HFFc6 (cell line): Measurements from ENCODE around the gene HOXA6. TPM values are rescaled to one million over a fixed set of nuclear protein-coding genes. Genes with fewer than 3 reads are reported as not detected.

Experiments used
- DNase-seq: peaks from one replicate; pipeline ENCODE4 v3.0.0-alpha.2; 2018
- H3K27ac Mint-ChIP-seq: 2 replicates; pipeline ENCODE4 v1.8.0; 2020; ENCODE audit warnings: mild to moderate bottlenecking, mixed read lengths
- H3K27me3 Mint-ChIP-seq: 2 replicates; pipeline ENCODE4 v1.8.0; 2021; ENCODE audit warnings: mild to moderate bottlenecking, moderate library complexity, mixed read lengths; ENCODE audit not compliant: insufficient read depth
- H3K36me3 Mint-ChIP-seq: 2 replicates; pipeline ENCODE4 v1.8.0; 2021; ENCODE audit warnings: low read depth, mixed read lengths
- H3K4me1 Mint-ChIP-seq: 2 replicates; pipeline ENCODE4 v1.8.0; 2020; ENCODE audit warnings: low read depth, mixed read lengths
- H3K4me3 Mint-ChIP-seq: 2 replicates; pipeline ENCODE4 v1.8.0; 2020; ENCODE audit warnings: mild to moderate bottlenecking, moderate library complexity, mixed read lengths
- H3K9me3 Mint-ChIP-seq: 2 replicates; pipeline ENCODE4 v1.8.0; 2020; ENCODE audit warnings: mild to moderate bottlenecking, mixed read lengths
- CTCF ChIP-seq: fragments of 200-600 bp; sonication (generic); IDR thresholded peaks from 2 replicates; pipeline ENCODE4 v1.5.0; 2021; ENCODE audit warnings: antibody characterized with exemption, mild to moderate bottlenecking
- total RNA-seq, 6 experiments: library from RNA; stranded (reverse); fragmentation: NEBNext Ultra II Directional; extraction: Animal tissue kit (Norgen Biotek cat#: 25700); gene quantifications; 2 replicates in 1 of 6; 3 replicates in 5 of 6; pipeline ENCODE4 v1.2.3, GENCODE V29; 2021

Gene HOXA6
- total RNA-seq, 6 experiments from 2014 or later = 2.3 to 3.8 (median 2.8) TPM

GRCh38 chr7:27182285-27182841 lies 34.8 kb upstream of the HOXA6 start:
- no peak for DNase-seq
- peaks cover 34% of the 10 kb centered on the region for H3K27me3 Mint-ChIP-seq
- H3K27ac Mint-ChIP-seq = peak overlapping the region; percentile 97
- H3K36me3 Mint-ChIP-seq = peaks cover 43% of the 10 kb centered on the region
- peak overlapping the region; percentile 93 for H3K4me3 Mint-ChIP-seq
- no peaks in the 10 kb centered on the region for H3K9me3 Mint-ChIP-seq
- TF ChIP-seq CTCF = peak; percentile 45
- H3K4me1 Mint-ChIP-seq = peaks cover 50% of the 10 kb centered on the region

DNA sequence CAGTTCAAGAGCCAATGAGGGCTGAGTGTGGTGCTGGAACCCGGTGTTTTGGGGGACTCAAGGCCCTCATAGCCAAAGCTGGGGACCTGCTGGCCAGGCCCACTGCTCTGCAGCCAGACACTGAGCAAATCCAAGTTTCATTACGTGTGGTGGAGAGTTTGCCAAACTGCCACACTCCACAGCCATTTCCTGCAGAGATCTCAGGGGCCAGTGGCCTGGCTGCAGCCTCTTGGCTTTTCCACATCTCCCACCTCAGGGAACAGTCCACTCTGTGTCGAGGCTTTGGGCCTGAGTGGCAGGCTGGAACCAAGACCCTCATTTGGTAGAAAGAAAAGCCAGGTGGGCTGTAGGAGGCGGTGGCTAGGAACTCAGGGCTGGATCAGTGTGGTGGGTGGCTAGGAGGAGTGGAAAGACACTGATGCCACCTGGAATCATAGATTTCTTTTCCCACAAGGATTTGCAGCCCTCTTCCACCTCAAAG lies 34.3 kb upstream of the HOXA6 start:
- Mint-ChIP-seq H3K27me3 (peaks cover 34% of the 10 kb centered on the region), H3K27ac (peak overlapping the region; percentile 97), H3K4me1 (peaks cover 50% of the 10 kb centered on the region), H3K9me3 (no peaks in the 10 kb centered on the region), H3K4me3 (peak overlapping the region; percentile 93), H3K36me3 (peaks cover 47% of the 10 kb centered on the region)
- TF ChIP-seq CTCF = no peak
- no peak for DNase-seq

DNA sequence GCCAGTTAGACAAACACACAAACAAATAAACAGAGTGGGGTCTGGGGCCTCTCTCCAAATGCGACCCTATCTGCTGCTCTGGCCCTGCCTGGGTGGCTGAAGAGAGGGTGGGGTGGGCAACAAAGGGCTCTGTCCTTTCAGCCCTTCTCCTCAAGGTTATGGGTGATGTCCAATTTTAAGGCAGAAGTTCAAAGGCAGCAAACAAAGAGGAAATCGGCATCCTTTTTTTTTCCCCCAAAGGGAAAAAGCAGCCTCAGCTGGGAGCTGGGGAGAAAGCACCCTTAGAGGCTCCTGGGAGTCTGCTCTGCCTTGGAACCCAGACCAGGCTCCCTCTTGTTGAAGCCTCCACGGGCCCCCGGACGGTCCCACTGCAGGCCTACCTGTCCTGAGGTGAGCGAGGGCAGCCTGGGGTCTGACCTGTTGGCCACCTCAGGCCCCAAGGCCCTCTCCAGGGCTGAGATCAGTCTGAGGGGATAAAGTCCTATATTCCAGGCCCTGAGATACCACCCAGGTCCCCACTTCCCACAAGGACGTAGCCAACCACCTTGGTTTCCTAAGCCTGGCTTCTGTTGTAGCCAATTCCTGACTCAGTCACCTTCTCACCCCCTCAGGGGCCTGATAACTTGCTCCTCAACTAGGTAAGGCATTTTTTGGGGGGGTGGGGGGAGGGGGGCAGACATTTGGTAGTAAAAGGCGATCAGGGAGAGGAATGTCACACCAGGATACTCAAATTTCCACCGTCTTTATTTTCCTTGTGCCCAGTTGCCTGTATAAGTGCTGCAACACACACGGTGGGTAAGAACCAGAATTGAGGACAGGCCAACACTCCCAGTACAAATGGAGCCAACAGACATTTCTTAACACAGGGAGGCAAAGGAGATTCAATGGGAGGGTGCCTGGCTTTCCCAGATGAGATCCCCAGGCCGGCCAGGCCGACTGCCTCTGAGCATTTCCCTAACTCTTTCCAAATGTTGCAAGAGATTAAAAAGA lies 33.2 kb upstream of the HOXA6 start:
- Mint-ChIP-seq H3K9me3 (no peaks in the 10 kb centered on the region), H3K4me1 (peaks cover 50% of the 10 kb centered on the region), H3K27me3 (peaks cover 31% of the 10 kb centered on the region), H3K27ac (peak overlapping the region; percentile 97), H3K4me3 (peak overlapping the region; percentile 93), H3K36me3 (peaks cover 55% of the 10 kb centered on the region)
- TF ChIP-seq CTCF = no peak
- no peak for DNase-seq

DNA sequence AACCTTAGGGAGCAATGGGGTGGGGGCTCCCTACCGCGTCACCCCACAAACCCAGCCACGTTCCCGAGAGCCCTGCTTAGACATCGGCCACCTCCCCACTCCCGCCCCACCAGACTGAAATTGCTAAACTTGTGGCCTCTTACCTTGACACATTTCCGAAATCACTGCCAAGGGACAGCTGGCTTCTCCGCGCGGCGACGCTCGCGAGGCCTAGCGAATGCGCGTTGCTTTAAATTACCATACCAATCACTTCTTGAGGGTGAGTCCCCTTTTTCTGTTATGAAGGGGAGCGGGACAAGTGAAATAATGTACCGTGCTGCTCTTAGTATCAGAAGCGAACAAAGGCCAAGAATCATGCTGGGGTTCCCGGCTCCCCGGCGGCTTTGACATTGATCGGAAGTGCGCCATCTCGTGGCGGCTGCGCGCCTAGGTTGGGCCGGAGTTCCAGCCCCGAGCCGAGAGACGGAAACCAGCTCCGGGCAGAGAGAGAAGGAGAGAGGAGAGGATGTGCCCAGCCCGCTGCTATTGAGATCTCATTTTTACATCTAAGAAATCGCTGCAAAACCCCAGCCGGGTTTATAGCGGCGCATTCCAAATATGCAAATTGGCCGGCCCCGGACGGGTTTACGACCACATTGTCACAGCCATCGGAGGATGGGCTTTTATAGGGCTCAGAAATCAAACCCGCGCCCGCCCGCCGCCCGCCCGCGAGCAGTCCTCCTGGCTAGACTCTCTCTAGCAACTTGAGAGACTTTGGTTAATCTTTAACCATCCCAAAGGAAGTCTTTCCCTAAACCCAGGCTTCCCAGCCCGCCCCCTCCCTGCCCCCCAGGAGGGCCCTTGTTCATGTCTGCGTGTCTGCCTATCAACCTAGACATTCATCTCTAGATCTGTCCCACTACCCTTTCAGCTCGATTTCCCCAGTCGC lies 32.2 kb upstream of the HOXA6 start:
- peaks cover 56% of the 10 kb centered on the region for H3K36me3 Mint-ChIP-seq
- peak; percentile 96 for TF ChIP-seq CTCF
- peaks cover 59% of the 10 kb centered on the region for H3K4me1 Mint-ChIP-seq
- peak; percentile 90 for DNase-seq
- no peaks in the 10 kb centered on the region for H3K9me3 Mint-ChIP-seq
- H3K27ac Mint-ChIP-seq = peak overlapping the region; percentile 97
- peak overlapping the region; percentile 93 for H3K4me3 Mint-ChIP-seq
- H3K27me3 Mint-ChIP-seq = peaks cover 25% of the 10 kb centered on the region

GRCh38 chr7:27179030-27179429 lies 31.5 kb upstream of the HOXA6 start:
- no peaks in the 10 kb centered on the region for H3K9me3 Mint-ChIP-seq
- peaks cover 63% of the 10 kb centered on the region for H3K4me1 Mint-ChIP-seq
- H3K27ac Mint-ChIP-seq = peak overlapping the region; percentile 97
- peaks cover 53% of the 10 kb centered on the region for H3K36me3 Mint-ChIP-seq
- peaks cover 20% of the 10 kb centered on the region for H3K27me3 Mint-ChIP-seq
- TF ChIP-seq CTCF = no peak
- DNase-seq = no peak
- peak overlapping the region; percentile 93 for H3K4me3 Mint-ChIP-seq
